HuH-7.5 (cell line): ENCODE measurements around the gene MKLN1.
"Not testable (repeated sequence)": the region's sequence is repeated elsewhere in the genome, so short reads cannot be mapped to it uniquely, and the experiment has no call there.

Experiments used
- DNase-seq: peaks from one replicate; pipeline ENCODE4 v3.0.0; 2011; ENCODE audit warnings: low spot score

The MKLN1 gene

DNA sequence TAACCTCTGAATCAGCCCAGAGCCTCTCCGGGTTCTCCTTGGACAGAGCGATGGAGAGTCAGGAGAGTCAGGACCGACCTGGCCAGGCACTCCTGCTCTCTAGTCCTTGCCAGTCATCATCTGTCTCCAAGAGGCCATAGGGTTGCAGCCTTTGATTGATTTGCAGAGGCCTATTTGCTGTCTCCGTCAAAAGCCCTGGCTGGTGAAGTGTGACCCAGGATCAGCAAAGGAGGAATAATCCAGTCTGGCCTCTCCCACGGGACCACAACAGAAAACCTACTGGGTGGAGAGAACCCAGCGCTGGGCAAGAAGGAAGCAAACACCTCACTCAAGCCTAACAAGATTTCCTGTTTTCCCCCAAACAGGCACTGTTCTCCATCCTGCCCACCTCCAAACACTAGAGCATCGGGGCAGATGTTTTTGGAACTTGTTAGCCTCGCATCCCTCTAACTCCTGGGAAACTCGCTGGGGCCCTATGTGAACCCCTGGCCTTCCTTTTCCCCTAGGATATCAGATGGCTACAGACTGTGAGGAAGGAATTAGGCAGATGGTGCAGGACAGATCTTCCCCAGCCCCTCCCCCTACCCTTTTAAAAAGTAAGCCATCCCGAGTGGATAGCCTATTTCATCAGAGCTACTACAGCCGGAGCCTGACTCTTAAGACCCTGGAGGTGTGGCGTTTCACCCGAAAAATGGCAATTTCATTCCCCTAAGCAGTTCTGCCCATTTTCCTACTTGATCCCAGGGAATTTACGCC is 174.4 kb downstream of the MKLN1 start:
- no peak for DNase-seq

GRCh38 chr7:131502810-131503508 is 175.3 kb downstream of the MKLN1 start:
- DNase-seq: no peak

DNA sequence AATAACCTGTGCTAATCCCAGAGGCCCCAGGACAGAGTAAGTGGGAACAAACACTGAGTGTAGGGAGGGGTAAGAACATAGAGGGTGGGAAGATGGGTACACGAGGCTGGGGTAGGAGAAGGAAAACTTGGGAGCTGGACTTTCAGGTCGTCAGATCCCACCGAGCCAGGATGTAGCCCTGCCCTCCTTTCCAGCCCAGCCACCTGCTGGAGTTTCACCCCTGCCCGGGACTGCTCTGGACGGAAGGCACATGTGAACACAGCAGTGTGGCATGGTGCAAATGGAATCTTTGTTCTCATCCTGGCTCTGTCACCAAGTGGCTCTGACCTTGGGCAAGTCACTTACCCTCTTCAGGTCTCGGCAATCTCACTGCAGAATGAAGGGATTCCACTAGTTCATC is 176.0 kb downstream of the MKLN1 start:
- no peak for DNase-seq

DNA sequence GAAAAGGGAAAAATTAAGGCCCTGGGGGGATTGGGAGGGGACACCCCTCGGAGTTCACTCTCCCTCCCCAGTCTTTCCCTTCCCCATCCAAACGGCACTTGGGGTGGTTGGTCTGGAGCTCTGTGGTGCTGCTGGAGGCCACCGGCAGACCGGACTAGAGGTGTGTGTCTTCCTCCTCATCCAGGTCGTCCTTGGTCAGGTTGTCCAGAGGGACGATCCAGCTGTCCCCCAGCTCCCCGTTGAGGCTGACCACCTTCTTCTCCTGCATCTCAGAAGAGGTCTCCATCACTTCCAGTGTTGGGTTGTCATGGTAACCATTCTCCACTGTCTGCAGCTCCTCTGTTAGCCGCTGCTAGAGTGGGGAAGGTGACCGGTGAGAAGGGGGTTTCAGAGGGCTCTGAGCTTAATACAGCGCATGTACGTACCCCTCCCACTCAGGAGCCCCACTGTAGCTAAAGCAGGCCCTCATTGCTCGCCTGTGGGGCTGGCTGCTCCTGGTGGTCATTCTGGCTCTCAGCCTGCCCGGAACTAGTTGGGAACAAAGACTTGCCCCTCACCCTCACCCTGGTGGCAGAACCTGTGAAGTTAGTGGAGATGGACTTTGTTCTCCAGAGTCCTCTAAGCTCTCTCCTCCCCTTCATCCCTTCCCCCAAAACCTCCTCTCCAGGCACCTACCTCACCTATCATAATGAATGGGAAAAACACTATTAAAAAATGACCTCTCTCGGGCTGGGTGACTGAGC is 176.7 kb downstream of the MKLN1 start:
- no peak for DNase-seq

GRCh38 chr7:131505037-131505620 is 177.5 kb downstream of the MKLN1 start:
- not testable (repeated sequence) for DNase-seq

DNA sequence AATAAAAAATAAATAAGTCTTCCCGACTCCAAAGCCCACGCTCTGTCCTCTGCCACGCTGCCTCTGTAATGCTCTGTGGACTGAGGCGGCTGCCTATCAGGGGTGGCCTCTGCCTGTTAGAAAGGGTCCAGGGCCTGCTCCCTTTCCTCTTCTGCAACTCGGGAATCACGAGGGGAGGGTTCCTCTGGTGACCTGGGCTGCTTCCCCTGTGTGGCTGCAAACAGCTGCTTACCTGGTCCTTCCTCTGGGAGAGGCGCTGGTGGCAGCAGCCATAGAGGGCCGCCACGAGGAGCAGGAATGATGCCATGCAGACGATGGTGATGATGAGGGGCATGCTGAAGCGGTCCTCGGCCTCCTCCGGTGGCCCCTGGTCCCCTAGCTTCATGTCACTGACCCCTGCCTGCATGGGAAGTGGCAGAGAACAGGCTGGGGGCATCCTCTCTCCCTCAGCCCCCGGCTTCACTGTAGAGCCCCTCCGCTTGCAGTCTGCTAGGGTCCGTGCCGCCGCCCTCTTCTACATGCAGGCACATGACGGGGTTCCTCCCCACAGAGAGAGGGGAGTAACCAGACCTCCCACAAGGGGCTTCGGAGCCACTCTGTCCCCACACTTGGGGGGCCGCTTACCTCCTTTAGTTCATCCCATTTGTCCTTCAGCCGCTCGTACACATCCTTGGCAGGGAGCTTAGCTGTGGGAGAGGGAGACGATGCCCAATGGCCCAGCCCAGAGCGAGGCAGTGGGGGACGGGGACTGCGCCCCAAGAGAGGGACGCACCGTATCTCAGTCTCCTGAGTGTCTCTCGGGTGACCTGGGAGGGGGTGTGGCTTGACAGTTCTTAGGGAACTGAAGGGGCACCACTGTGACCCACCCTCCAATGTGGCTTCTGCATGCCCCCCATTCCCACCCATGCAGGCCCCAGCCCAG is 178.2 kb downstream of the MKLN1 start:
- no peak for DNase-seq

DNA sequence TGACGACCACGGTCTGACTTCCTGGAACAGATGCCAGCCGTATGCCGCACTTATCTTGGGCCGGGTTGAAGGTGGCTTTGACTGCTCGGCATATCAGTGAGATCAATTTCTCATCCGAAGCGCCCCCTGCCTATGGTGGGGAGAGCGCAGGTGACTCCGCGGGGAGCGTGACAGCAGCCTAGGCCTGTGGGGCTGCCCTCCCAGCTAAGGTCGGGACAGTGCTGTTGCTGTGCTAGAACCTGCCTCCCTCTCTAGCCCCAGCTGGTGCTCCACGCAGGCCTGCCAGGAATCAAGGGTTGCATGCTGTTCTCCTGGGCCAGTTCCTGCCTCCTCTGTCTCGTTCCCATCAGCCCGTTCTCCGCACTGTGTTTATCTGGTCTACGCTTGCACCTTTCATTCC is 178.9 kb downstream of the MKLN1 start:
- DNase-seq: no peak

DNA sequence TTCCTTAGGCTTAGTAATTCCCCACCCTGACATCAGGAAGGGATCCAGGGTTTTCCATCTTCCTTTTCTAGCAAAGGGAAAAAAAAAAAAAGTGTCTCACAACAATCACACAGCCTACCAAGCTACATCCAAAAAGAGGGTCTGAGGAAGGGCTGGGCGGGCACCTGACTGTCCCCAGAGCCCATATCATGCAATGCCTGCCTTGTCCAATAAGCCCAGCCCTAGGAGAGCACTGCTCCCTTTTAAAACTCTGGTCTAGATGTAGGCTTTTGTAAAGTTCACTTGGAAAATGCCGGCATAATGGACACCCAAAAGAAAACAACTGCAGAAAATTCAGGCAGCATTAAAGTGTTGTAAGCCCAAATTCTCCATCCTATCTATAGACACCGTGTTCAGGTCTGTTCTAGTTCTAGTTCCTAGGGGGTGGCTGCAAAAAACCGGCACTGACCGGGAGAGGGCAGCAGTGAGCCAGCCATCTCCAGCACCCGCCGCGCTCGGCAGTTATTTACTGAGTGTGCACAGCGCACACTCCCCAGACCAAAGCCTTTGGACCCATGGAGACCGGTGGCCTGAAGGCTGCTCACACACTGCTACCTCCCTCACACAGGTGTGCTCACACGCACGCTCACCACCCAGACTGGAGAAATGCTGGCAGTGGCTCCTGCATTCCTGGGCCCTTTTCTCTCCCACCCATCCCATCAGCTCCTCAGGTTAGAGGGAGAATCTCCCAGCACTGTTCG is 180.1 kb downstream of the MKLN1 start:
- DNase-seq: peak; percentile 51

GRCh38 chr7:131508754-131509486 is 181.2 kb downstream of the MKLN1 start:
- DNase-seq: no peak

DNA sequence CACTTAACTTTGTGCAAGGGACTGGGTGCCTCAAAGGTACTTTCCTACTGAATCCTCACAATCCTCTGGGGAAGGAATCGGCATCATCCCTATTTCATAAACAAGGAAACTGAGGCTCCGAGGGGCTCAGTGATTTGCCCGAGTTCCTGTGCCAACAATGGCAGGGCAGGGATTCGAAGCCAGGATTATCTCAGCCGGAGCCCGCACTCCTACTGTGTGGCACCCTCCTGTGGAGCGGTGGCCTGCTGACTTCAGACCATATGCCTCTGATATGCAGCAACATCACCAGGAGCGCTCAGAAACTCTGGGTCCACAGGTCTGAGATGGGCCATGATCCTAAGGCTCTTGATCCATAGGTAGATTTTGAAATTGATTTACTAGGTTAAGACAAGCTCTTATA is 182.1 kb downstream of the MKLN1 start:
- no peak for DNase-seq

- no peak for DNase-seq
Measured at GRCh38 chr7:131511071-131511470, 183.4 kb downstream of the MKLN1 start.

DNA sequence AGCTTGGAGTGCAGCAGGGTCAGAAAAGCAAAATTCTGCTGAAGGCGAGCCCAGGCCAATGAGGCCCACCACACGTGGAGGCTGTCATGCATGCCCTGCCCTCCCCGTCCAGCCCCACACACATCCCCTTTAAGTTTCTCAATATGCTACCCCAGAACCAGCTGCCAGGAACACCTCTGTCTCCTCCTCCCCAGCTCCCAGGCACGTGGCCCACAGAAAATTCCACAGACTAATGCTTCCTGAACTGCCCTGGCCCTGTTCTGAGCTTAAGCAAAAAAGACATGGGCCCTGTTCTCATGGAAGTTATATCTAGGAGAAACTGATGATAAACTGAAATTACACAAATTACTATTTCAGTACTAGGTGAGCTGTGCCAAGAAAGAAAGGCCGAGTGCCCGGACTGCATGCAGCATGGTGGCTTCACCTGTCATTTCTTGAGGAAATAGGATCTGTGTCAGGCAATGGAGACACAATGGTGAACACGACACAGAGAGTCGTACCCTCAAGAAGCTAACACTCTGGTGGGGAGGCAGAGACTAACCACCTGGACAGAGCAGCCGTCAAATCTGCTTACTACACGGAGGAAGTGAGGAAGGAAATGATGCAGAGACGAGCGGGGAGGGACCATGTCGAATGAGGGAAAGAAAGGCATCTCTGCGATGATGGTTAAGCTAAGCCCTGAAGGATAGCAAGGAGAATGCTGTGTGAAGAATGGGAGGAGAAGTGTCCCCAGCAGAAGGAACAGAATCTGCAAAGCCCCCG is 184.3 kb downstream of the MKLN1 start:
- no peak for DNase-seq

- peak; percentile 79 for DNase-seq
Measured at GRCh38 chr7:131513245-131514061, 185.8 kb downstream of the MKLN1 start.

DNA sequence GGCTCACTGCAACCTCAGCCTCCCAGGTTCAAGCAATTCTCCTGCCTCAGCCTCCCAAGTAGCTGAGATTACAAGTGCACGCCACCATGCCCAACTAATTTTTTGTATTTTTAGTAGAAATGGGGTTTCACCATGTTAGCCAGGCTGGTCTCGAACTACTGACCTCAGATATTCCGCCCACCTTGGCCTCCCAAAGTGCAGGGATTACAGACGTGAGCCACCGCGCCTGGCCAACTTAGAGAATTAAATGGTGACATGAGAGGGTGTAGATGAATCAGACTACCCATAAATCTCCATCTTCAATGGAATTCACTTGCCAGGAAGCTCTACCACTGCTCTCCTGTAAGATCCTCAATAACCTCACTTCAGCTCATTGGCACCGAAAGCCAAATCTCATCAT is 187.8 kb downstream of the MKLN1 start:
- not testable (repeated sequence) for DNase-seq

GRCh38 chr7:131517218-131517923 is 189.7 kb downstream of the MKLN1 start:
- no peak for DNase-seq

DNA sequence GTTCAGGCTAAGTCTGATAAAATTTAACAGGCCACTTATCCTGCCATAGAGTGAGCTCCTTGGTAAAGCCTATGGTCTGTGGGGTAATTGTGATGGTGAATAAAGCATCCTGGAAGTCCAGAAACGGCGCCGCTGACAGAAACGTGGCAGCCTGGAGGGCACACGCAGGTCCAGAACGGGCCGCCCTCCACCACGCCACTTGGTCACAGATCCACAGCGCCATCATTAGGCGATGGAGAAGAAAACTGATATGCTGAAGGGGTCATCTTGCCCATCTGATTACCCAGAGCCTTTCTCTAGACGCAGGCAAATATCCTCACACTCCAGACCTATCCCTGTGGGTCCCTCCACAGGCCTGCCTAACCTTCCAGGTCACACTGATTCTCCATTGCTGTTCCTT is 190.9 kb downstream of the MKLN1 start:
- DNase-seq: no peak

- DNase-seq: no peak
Measured at GRCh38 chr7:131521651-131522163, 194.0 kb downstream of the MKLN1 start.
